ES-I3 (cell line): ENCODE measurements around the gene ZKSCAN4.

ENCODE experiments used
- H3K36me3 ChIP-seq: 2 replicates; pipeline ENCODE4 v1.6.1; 2013; ENCODE audit warnings: mild to moderate bottlenecking, low read length, control low read depth, moderate library complexity; ENCODE audit not compliant: insufficient read depth
- H3K4me1 ChIP-seq: 2 replicates; pipeline ENCODE4 v1.6.1; 2013; ENCODE audit warnings: mild to moderate bottlenecking, control low read depth, low read length; ENCODE audit not compliant: insufficient read depth
- H3K9ac ChIP-seq: 2 replicates; pipeline ENCODE4 v1.6.1; 2013; ENCODE audit warnings: low read depth, mild to moderate bottlenecking, low read length, moderate library complexity
- H3K9me3 ChIP-seq: 2 replicates; pipeline ENCODE4 v1.6.1; 2013; ENCODE audit warnings: mild to moderate bottlenecking, low read length, moderate library complexity; ENCODE audit not compliant: control insufficient read depth, insufficient read depth

Gene ZKSCAN4

DNA sequence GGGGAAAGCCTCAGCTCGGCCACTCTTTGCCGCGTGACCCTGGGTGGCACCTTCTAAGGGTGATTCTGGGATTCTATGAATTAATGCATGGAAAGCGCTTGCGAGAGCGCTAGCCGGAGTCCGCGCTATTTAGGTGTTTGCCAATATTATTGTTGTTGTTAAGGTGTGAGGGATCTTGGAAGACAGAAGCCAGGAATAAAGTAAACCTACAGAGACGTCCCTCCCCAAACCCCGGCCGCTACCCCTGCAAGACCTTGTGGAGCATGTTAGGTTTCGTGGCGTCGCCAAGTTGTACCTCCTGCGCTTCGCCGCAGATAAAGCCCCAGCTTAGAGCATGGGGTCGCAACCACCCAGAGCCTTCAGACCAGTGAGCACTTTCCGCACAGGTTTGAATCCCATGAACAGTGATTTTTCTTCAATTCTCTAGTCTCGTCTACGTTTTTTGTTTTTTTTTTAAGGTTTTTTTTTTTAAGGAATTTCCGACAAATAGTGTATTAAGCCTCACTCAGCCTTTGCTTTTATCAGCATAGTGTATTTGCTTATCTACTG is 43.9 kb downstream of the ZKSCAN4 start:
- Histone ChIP-seq H3K9me3 (no peaks in the 10 kb centered on the region), H3K4me1 (no peaks in the 10 kb centered on the region), H3K36me3 (no peaks in the 10 kb centered on the region), H3K9ac (peak overlapping the region; percentile 48; the same call in 1 of the 2 replicates)

DNA sequence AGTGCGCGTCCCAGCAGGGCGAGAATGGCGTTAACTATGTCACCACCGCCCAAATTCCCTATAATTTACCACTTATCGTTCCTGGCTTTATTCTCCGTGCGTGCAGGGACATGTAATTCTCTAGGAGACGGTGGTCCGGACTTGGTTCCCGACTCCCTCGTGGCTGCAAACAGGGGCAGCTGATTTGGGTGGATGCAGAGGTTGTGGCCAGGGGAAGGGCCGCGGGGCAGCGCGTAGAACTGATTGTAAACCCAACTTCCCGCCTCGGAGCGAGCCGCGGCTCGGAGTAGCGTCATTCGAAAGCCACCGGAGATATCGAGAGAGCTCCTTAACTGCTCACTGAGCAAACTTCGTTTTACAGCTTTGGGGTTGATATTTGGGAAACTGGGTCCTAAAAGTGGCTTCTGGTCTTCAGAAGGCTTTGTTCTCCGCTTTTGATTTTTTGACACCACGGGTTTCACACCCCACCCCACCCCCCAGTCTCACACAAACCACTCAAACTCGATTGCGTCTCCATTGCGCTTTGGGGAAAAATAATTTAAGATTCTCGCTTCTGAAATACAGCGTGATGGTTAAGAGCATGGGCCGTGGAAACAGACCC is 44.5 kb downstream of the ZKSCAN4 start:
- H3K9me3 ChIP-seq = no peaks in the 10 kb centered on the region
- H3K9ac ChIP-seq = peak overlapping the region; percentile 48
- H3K36me3 ChIP-seq = no peaks in the 10 kb centered on the region
- no peaks in the 10 kb centered on the region for H3K4me1 ChIP-seq

DNA sequence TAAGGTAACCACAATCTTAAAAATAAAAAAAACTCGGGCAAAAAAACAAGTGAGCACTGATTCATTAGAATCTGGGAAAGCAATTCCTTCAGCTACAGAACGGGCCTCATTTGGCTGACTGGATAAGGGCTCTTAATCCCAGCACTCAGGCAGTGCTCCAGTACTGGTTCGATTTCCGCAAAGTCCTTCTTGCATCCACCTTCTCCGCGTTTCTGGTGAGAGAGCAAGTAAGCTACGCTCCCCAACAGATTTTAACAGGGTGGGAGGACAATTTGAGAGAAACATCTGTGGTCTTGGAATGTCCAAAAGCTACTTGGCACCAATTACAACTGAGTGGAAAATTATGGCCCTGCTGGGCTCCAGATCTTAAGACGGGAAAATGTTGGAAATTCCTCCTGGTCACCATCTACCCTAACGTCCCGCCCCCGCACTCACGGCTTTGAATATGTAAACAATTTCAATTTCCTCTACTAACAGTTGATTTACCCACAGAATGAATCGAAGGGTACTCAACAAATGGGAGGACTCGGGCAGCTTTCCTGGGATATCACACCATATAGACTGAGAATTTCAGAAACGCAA is 45.0 kb downstream of the ZKSCAN4 start:
- H3K9me3 ChIP-seq = no peaks in the 10 kb centered on the region
- H3K36me3 ChIP-seq = no peaks in the 10 kb centered on the region
- H3K9ac ChIP-seq = peak overlapping the region; percentile 48

DNA sequence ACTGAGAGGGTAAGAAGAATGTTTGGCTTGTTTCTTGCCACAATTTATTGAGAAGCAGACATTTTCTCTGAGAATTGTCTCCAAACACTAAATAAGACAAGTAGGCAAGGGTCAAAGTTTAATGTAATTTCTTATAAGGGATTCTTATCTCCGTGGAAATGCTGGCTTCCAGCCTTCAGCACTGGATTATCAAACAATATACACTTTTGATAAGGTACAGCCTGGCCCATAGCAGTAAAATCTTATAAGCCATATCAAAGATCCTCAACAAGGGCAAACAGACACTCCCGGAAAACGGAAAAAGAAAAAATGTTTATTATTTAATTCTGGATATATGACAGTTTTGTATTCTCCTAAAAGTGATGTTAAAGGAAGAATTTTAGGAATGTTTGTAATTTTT is 45.5 kb downstream of the ZKSCAN4 start:
- H3K4me1 ChIP-seq = no peaks in the 10 kb centered on the region
- no peak overlapping the region; the same call in 1 of the 2 replicates for H3K9ac ChIP-seq
- H3K36me3 ChIP-seq = no peaks in the 10 kb centered on the region
- no peaks in the 10 kb centered on the region for H3K9me3 ChIP-seq

More for the DNA sequence above, 45.0 kb downstream of the ZKSCAN4 start:
- no peaks in the 10 kb centered on the region for H3K4me1 ChIP-seq

DNA sequence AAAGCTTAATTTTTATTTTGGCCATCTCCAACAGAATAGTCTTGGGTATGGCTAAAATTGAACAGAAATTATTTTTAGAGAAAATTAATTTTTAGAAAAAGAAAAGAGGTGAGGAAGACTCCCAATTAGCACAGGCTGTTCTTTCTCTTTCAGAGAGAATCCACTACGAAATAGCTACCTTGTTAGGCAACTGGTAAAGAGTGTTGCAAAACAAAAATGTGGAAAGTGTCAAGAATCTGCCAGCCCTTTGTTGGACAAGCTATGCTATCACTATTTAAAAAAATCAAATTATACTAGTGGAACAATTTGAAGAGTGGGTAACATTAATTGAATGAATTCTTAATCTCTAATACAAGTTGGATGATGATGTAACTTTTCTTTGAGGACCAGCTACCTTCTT is 46.2 kb downstream of the ZKSCAN4 start:
- H3K4me1 ChIP-seq = no peaks in the 10 kb centered on the region
- H3K36me3 ChIP-seq = no peaks in the 10 kb centered on the region
- H3K9me3 ChIP-seq = no peaks in the 10 kb centered on the region
- H3K9ac ChIP-seq = no peak overlapping the region

DNA sequence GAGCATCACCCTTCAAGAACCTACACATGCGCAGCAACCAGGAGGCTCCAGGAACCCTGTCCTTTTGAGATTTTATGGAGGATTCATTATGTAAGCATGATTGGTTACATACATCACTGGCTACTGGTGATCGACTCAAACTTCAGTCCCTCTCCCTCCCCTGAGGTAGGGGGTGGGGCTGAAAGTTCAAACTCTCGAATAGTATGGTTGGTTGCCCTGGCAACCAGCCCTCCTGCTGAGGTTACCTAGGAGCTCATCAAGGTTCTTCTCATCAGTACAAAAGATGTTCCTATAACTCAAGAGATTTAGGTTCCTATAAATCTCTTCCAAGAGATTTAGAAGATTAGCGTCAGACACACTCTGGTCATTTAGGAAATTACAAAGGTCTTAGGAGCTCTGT is 48.9 kb downstream of the ZKSCAN4 start:
- no peaks in the 10 kb centered on the region for H3K9me3 ChIP-seq
- H3K9ac ChIP-seq = no peak overlapping the region
- H3K4me1 ChIP-seq = no peaks in the 10 kb centered on the region
- H3K36me3 ChIP-seq = no peaks in the 10 kb centered on the region

DNA sequence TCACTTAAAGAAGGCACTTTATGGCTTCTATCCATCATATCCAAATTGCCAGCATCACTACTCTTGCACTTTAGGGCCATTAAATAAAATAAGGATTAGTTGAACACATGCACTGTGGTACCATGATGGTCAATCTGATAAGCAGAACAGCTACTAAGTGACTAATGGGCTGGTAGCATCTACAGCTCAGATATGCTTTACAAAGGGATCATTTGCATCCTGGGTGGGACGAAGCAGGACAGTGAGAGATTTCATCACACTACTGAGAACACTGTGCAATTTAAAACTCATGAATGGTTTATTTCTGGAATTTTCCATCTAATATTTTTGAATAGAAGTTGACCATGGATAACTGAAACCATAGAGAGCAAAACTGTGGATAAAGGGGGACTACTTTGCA is 52.0 kb downstream of the ZKSCAN4 start:
- no peaks in the 10 kb centered on the region for H3K4me1 ChIP-seq
- no peaks in the 10 kb centered on the region for H3K9me3 ChIP-seq
- H3K36me3 ChIP-seq = no peaks in the 10 kb centered on the region
- no peak overlapping the region for H3K9ac ChIP-seq
